Fibroblast of villous mesenchyme (primary cell): ENCODE results near the gene DAP. TPM values are rescaled to one million over a fixed set of nuclear protein-coding genes. Genes with fewer than 3 reads are reported as not detected.

ENCODE experiments used
- DNase-seq: peaks from one replicate; pipeline ENCODE4 v3.0.0-alpha.2; 2010; ENCODE audit warnings: low read depth
- H3K4me3 ChIP-seq: 2 replicates; pipeline ENCODE4 v1.5.1; 2011; ENCODE audit warnings: low read depth, mild to moderate bottlenecking, low read length
- total RNA-seq: library from RNA; depleted of rRNA; stranded (reverse); fragments of >200 nt; gene quantifications from 2 replicates; pipeline ENCODE4 v1.2.3, GENCODE V29; 2012
- TF ChIP-seq, protein P1 (sequence below): IDR thresholded peaks from 2 replicates; pipeline ENCODE4 v1.5.1; 2012; ENCODE audit warnings: low read depth, mild to moderate bottlenecking, low read length; ENCODE audit not compliant: insufficient read depth

Gene DAP
- total RNA-seq, 1 donor, result 43.2 TPM

- no peak for DNase-seq
- TF ChIP-seq, protein P1, sequence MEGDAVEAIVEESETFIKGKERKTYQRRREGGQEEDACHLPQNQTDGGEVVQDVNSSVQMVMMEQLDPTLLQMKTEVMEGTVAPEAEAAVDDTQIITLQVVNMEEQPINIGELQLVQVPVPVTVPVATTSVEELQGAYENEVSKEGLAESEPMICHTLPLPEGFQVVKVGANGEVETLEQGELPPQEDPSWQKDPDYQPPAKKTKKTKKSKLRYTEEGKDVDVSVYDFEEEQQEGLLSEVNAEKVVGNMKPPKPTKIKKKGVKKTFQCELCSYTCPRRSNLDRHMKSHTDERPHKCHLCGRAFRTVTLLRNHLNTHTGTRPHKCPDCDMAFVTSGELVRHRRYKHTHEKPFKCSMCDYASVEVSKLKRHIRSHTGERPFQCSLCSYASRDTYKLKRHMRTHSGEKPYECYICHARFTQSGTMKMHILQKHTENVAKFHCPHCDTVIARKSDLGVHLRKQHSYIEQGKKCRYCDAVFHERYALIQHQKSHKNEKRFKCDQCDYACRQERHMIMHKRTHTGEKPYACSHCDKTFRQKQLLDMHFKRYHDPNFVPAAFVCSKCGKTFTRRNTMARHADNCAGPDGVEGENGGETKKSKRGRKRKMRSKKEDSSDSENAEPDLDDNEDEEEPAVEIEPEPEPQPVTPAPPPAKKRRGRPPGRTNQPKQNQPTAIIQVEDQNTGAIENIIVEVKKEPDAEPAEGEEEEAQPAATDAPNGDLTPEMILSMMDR, result no peak
Measured at GRCh38 chr5:10655161-10655971, 105.7 kb downstream of the DAP start.

DNA sequence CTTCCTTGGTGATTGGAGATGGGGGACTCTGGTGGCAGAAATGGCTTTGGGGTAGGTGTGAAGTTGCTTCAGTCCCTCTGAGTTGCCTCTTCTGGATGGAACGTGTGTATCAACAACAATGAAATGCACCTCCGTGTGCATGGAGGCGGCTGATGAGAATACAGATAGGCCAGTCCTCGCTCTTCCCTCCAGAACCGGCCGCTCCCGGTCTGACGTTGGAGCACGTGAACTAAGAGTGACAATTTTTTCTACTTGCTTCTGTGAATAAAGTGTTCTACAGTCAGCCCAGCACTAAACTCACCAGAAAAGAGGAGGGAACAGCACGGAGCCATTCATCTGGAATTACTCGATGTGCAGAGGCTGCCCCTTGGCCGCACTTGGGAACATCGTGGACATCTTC is 106.5 kb downstream of the DAP start:
- TF ChIP-seq, protein P1, result no peak
- no peak overlapping the region for H3K4me3 ChIP-seq
- DNase-seq, result no peak

More at GRCh38 chr5:10655161-10655971, 105.7 kb downstream of the DAP start:
- H3K4me3 ChIP-seq, result no peak overlapping the region

DNA sequence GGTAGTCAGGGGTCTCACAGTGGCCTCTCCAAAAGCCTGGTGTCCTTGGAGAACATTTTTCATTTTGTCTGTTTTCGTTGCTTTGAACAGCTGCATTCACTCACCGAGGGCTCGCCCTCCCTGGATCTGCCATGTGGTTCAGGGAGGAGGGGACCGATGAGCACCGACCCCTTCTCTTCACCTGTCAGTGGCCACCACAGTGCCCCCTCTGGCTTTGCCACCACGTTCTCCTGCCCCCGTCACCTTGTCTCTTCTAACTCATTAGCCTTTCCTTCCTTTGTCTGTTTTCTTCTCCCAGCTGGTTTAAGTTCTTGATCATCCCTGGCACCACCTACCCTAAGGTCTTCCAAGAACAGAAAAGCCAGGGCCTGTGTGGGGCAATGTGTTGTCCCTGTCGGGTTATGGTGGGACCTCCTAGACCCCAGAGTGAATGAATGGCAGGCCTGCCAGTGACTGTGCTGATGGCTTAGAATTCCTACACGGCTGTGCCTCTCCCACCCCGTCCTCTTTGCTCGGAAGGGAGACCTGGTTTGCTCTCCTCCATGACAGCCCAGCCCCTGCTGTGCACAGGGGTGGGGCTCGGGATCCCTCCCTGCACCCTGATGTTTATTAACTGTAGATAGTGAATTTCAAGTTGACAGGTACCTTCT is 107.2 kb downstream of the DAP start:
- TF ChIP-seq, protein P1, result no peak
- H3K4me3 ChIP-seq, result no peak overlapping the region
- no peak for DNase-seq

DNA sequence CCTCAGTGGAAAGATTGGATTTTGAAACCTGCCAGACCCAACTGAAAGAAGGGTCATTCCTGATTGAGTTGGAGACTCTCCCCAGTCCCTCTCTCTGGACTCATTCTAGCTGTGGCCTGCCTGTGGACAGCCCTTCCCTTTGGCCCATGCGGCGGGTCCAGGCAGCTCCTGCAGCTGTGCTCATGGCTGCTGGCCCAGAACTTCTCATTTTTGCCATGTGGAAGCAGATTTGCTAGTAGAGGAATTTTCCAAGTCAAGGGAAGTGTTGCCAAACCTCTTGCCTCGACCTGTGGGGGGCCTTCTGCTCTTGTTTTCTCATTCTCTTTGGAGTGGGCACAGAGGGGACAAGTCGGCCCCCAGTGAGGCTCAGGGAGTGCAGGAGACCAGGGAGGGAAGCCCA is 108.0 kb downstream of the DAP start:
- peak; percentile 21 for DNase-seq
- TF ChIP-seq, protein P1, result no peak
- H3K4me3 ChIP-seq, result no peak overlapping the region

GRCh38 chr5:10652606-10653005 is 108.4 kb downstream of the DAP start:
- TF ChIP-seq, protein P1, result no peak
- no peak overlapping the region for H3K4me3 ChIP-seq
- no peak for DNase-seq

DNA sequence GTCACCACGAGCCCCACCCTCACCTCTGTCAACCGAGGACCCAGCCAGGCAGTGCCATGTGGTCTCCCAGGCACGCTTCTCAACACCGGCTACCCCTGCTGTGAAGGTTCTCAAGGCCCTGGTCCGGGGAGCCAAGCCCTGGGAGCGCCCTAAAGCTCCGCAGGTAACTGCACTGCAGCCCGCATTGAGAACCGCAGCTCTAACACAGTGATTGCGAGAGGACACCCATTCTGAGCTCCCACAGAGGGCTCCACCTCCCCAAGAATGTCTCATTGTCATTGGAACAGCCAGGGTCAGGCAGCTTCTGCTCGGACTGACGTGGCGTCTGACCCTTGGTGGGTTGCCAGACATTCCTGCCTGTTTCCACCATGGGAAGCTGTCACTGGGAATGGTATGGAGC is 108.9 kb downstream of the DAP start:
- DNase-seq, result no peak
- TF ChIP-seq, protein P1, result no peak

More for the DNA sequence above, 108.9 kb downstream of the DAP start:
- H3K4me3 ChIP-seq, result no peak overlapping the region
